HG03521 (cell line): ENCODE measurements around the gene SNTB2.

Experiments
- ATAC-seq: cut with Tn5 transposase; IDR thresholded peaks from one replicate; pipeline ENCODE4 v1.9.1; 2021; ENCODE audit warnings: mild to moderate bottlenecking, moderate library complexity; ENCODE audit not compliant: unreplicated experiment

The SNTB2 gene

DNA sequence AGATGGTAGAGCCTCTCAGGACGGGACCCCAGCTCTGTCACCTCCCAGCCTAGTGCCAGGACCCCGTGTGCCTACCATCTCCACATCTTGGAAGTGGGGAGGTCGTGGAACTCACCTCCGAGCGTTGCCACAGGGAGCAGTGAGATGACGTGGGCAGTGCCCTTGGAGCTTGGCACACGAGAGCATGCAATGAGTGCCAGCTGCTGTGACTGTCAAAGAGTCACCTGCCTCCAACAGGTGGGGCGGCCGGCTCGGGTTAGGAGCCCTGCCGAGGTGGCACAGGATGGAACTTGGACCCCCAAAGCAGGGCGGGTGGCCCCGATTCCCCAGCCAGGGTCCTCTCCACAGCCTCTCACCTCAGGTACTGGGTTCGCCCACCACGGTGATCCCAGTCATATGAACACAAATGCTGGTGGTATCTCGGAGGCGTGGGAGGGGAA lies 129.7 kb downstream of the SNTB2 start:
- ATAC-seq, result no peak

DNA sequence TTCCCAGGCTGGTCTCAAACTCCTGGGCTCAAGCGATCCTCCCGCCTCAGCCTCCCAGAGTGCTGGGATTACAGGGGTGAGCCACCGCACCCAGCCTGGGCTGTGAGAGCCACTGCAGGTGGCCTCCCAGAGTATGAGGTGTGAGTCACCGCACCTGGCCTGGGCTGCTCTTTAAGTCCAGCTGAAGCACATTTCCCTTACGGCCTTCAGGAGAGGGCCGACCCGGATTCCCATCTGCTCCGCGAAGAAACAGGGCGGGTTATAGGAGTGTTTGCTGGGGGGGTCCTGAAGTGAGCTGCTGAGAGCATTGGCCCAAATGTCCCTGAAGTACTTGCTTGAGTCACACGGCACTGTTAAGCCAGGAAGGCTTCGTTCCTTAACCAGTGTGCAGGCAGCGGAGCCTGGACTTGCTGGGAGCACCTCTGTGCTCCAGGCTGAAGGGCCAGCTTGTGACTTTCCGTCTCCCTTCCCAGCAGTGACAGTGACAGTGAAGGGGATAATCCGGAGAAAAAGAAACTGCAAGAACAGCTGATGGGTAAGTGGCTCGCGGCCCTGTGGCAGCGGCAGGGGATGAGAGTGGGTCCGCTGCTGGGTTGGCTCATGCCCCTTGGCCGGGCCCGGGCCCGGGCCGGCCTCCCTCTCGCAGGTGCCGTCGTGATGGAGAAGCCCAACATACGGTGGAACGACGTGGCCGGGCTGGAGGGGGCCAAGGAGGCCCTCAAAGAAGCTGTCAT lies 131.4 kb downstream of the SNTB2 start:
- ATAC-seq, result no peak

DNA sequence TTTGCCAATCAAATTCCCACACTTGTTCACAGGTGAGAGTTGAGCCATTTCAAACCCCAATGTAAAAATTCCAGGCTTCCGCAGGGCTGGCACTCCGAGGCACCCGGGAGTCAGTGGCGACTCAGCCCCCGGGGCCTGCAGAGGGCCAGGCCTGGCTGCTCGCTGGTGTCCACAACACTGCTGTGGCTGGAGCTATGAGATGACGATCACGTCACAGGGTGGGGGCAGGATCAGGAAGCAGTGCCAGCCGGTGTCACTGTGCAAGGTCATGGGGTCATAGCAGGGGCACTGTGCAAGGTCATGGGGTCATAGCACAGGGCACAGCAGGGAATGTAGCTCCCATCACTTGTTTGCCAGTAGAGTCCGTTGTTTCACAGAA lies 131.9 kb downstream of the SNTB2 start:
- no peak for ATAC-seq

DNA sequence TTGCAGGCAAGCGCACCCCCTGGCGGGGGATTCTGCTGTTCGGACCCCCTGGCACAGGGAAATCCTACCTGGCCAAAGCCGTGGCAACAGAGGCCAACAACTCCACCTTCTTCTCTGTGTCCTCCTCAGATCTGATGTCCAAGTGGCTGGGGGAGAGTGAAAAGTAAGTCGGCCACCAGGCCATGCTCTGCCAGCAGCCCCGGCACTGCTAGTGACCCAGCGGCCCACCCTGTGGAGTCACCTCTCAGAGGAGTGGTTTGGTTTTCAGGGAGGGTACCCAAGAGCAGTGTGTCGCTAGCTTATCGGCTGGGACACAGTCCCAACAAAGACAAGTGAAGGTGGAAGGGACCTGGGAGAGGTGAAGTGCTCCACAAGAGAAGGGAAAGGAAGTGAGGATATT lies 132.4 kb downstream of the SNTB2 start:
- ATAC-seq, result no peak

DNA sequence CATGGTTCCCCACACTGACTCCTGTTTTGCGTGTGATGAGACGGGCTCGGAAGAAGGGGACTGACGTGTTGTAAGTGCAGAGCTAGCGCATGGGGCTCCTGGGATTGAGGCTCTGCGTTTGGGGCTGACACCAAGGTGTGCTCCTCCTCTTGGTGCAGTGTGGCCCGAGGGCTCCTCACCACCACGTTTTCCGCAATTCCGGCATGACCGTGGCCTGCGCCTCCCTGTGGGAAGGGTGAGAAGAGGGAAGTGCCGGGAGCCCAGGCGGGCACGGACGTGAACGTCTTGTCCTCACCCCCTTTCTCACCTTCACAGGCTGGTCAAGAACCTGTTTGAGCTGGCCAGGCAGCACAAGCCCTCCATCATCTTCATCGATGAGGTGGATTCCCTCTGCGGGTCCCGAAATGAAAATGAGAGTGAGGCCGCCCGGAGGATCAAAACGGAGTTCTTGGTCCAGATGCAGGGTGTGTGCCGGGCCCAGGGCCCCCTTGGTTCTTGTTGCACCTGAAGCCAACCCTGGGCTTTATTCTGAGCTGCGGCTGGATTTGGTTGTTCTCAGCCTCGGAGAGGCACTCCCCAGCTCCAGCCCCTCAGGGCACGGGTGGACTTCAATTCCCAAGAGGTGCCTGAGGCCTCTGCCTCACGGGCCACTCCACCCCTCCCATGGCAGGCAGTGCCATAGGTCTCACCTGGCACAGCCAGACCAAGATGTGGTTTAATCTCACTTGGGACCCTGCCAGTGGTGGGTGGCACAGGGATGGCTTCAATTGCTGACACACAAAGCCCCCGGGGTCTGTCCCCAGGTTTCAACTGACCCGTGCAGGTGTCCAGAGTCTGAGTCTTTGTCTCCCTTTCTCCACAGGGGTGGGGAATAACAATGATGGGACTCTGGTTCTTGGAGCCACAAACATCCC lies 133.1 kb downstream of the SNTB2 start:
- ATAC-seq, result no peak

DNA sequence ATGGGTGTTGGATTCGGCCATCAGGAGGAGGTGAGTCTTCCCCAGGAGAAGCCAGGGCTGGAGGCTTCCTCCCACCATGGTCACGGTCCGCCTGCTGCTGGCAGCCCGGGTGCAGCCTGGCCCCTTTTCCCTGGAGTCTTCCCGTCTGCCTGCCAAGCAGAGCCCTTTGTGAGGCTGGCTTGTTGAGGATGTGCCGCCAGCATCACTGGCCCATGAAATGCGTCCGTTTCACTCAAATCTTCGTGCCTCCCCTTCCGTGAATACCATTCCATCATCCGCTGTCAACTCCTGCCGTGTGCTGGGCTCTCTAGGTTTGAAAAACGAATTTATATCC lies 133.7 kb downstream of the SNTB2 start:
- no peak for ATAC-seq

DNA sequence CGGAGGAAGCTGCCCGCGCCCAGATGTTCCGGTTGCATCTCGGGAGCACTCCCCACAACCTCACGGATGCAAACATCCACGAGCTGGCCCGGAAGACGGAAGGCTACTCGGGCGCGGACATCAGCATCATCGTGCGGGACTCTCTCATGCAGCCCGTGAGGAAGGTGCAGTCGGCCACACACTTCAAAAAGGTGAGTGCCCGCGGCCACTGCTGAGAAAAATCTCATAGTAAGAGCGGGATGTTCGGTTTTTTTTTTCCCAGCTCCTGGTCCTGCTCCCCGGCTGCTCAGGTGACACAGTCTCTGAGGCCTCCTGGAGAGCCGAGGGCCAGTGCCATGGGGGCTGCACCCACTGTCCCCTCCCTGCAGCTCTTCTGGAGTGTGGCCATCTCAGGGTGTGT lies 134.1 kb downstream of the SNTB2 start:
- ATAC-seq, result no peak

DNA sequence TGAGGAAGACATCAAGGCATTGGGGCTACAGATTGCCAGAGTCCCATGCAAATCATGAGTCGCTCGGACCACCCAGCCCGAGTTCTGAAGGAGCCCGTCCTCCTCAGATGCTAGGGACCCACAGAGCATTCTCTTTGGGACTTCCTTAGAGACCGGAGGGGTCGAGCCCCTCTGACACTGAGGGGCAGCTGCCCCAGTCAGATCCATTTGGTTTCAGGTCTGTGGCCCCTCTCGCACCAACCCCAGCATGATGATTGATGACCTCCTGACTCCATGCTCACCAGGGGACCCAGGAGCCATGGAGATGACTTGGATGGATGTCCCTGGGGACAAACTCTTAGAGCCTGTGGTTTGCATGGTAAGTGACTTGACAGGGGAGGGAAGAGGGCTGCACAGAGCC lies 135.4 kb downstream of the SNTB2 start:
- ATAC-seq, result no peak

DNA sequence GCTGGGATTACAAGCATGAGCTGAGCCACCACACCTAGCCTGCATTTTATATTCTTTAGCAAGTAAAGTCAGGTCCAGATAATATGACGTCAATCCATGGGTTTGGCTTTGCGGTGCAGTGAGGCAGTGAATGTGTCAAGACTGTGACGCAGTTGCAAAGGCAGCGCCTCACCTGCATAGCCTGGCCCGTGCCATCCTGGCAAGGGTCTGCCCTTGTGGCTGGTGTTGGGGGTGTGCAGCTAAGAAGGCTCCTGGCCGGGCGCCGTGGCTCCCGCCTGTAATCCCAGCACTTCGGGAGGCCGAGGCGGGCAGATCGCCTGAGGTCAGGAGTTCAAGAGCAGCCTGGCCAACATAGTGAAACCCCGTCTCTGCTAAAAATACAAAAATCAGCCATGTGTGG lies 136.5 kb downstream of the SNTB2 start:
- ATAC-seq, result no peak

DNA sequence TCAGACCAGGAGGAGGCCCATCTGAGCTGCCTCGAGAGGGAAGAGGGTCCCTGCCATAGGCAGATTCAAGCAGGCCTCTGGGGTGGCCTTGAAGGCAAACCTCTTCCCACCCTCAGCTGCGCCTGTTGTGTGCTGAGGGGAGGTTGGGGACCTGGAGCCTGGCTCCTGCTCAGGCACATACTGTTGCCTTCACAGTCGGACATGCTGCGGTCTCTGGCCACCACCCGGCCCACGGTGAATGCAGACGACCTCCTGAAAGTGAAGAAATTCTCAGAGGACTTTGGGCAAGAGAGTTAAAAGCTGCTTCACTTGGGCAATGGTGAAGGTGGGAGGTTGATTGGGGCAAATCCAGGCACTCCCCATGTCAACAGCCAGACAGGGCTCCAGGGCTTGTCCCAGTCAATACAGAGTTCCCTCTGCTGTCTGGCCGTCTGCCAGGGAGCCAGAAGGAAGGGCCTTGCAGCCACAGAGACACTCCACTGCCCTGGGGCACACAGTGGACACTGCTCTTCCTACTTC lies 137.1 kb downstream of the SNTB2 start:
- no peak for ATAC-seq

DNA sequence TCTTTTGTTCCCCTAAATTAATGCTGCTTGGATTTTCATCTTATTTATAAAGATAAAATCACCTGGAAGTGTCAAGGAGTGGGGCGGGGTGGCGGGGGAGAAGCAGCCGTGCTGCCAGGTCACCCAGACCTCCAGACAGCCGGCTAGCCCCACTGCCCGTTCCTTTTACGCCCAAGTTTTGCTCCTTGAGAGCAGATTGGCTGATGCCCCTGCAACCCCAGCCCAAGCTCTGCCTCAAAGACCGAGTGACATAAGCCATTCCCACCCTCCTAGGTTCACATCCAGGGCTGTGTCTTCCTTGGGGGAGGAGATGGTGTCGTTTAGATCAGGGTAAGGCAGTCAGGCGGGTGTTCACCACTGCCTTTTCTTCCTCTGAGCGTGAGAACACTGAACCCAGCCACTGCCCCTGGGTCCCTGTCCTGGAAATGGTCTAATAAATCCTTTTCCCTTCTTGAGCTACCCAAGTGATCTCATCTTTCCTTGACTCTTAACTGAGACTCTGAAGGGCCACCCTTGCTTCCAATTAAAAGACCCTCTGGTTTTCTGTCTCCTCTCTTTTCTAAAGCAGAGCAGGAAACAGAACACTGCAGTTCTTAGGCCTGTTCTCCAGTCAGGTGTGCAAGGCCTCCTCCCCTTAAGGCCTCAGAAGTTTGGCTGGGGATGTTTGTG lies 137.8 kb downstream of the SNTB2 start:
- no peak for ATAC-seq

DNA sequence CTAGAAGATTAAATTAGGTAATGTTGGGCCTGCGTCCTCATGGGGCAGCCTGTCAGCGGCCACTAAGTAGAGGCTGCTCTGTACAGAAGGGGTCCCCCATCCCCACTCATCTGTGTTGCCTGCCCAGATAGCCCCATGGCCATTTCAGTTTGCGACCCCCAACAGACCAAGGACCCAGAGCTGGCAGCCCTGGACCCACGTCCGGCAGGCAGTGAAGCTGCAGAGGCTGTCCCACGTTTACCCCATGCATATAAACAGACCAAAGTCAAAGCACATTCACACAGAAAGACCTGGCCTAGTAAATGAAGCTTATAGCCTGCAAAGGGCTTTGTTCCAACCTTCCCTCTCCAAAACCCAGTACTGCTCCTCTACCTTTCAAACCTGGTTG lies 138.8 kb downstream of the SNTB2 start:
- ATAC-seq, result no peak

DNA sequence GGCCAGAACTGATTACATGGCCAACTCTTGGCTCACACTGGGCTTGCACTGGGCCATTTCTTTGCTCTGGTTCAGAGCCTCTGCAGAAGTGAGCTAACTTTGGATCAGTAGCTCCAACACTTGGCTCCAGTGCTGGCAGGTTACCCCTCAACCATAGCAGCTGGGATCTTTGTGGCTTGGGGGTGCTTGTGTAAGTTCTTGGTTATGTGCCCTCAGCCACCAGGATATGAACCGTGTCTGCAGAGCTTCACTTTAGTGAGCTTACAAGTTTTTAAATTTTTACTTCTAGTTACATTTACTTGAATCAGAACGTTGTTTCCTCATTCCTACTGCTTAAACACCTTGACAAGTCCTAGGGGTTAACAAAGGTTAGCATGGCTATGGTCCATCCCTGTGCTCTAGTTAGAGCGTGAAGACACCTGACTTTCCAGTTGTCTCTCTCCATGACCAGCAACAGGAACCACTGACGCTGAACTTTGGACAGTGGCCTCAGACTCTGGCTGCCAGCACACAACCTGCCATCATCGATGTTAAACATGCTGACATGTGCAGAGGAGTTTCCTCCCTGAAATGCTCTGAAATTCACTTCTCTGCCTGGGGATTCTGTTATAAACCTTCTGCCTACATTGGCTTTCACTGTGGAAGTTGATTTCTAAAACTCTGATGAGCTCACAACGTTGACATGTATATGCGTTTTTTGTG lies 139.4 kb downstream of the SNTB2 start:
- no peak for ATAC-seq

DNA sequence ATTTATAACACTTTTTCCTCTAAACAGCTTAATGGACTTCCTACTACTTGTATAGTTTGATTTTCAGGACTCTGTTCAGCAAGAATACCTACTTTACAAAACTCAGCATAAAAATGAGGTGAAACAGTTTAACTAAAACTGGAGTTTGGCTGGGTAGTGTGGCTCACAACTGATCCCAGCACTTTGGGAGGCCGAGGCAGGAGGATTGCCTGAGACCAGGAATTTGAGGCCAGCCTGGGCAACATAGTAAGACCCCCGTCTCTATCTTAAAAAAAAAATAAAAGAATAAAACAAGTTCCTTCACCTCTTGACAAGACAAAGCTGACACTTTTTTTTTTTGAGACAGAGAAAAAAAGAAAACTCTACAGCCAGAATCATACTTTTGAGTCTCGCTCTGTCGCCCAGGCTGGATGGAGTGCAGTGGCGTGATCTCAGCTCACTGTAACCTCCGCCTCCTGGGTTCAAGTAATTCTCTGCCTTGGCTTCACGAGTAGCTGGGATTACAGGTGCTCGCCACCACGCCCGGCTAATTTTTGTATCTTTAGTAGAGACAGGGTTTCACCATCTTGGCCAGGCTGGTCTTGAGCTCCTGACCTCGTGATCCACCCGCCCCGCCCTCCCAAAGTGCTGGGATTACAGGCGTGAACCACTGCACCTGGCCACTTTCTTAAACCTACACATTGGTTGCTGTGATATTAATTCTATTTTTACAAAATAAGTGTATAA lies 140.8 kb downstream of the SNTB2 start:
- no peak for ATAC-seq

DNA sequence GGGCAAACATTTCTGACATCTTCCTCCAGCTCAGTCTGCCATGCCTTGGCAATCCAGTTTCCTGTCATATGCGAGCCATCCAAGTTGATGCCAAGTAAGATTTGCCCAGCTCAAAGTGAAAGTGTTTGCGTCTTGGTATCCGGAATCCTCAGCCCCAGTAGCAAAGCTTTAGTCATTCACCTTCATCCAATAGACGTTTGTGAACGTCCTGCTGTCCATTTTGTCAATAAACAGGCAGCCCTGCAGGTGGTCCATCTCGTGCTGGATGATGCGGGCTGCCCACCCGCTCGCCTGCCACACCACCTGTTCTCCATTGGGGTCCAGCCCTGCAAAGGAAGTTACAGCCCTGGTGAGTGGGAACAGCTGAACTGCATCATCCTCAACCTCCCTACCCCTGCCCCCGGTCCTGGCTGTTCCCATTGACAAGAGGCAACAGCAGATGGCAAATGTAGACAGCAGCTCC lies 141.9 kb downstream of the SNTB2 start:
- no peak for ATAC-seq

DNA sequence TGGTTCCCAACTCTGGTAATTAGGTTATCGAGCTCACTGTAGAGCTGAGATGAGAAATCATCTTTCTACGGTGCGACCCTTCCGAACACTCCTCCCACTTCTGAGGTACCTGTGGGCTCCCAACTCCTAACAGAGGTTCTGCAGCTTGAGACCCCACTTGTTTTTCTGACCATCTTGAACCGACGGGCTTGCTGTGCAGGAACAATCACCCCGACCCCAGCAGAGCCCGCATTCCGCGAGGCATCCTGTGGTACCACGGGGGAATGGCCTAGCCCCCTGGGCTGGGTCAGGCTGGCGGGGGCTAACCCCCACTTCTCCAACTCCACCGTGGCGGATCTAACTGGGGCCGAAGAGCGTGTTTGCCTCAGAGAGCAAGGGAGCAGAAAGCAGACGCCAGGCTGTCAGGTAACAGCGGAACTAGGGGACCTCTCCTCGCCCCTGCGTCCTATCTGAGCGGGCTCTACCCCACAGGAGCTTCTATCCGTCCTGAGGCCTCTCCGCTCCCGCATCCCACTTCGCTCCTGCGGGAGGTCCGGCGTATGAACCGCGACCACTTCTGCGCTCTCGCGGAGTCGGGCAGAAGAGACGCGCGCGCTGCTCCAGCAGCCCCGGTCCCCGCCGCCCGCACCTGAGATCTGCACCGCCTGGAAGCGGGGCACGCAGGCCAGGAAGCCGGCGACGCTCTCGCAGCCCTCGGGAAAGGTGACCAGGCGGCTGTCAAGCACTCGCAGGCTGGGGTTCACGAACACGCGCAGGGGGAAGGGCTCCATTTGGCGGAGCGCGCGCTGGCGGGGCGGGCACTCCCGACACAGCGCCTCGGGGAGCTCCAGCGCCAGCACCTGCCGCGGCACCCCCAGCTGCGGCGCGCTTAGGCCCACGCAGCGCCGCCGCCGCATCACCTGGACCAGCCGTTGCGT lies 142.7 kb downstream of the SNTB2 start:
- ATAC-seq, result peak; percentile 26

DNA sequence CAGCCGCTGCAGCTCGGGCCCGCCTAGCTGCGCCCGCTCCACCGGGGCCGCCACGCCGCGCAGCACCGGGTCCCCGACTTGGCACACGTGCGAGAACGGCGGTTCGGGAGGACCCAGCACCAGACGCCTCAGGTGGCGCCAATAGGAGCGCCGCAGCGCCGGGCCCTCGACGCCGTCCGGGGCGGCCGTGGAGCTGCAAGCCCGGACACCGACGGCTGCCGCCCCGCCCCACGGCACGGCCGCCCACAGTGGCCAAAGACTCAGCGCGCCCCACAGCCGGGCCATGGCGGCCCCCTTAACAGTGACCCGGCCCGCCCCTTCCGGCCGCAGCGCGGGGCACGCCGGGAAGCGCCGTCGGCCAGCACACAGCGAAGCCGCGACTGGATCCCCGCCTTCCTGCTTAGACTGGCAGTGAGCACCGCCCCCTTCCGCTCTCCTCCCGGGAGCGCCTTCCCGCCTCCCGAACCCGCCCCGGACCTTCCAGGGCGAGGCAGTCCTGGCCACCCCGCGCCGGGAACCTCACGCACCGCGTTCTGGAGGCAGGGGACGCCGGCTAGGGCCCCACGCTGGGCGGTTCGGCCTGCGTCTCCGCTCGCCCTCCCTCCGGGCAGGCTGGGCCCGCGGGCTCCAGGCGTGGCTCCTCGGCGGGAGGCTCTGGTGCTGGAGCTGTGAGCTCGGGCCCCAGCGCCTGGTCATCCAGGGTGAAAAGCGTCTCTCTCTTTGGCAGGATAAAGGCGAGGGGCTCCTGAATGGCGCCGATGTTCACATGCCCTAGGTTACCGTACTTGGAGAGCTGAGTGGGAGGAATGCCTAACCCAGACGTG lies 143.5 kb downstream of the SNTB2 start, which contains the start of gene PDF:
TSS of gene PDF (minus strand) at position 303 of the 824 bp plus-strand sequence. CDS start at position 285, 18 bp downstream.
- peak; percentile 87 for ATAC-seq

DNA sequence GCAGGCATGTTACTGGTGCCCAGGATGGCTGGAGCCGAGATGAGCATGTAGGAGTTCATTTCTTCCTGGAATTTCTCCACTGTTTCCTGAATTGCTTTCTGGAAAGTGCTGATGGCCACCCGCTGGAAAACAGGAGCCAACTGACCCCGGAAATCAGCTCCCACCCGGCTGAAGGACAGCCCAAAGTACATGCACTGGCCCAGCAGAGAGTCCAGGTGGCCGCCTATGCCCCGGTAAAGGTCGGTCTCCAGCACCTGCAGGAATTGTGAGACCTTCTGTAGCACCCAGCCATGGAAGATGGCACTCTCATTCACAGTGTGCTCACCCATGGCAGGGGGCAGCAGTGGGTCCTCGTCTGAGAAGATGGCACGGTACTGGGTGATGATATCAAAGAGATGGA lies 147.7 kb downstream of the SNTB2 start:
- no peak for ATAC-seq
